ENCODE results near the gene KIAA1328.
A peak's percentile ranks its signal among the peaks of the same experiment; 100 is the strongest.

Gene KIAA1328

GRCh38 chr18:37247497-37248161 is 418.7 kb downstream of the KIAA1328 start:
- Histone ChIP-seq H3K27me3 (ENCODE audit: low read depth) (no peaks in the 10 kb centered on the region; the same call in 1 of the 2 replicates), H3K36me3 (replicated peaks) (no peaks in the 10 kb centered on the region), H3K9me3 (no peaks in the 10 kb centered on the region), H3K4me3 (no peak overlapping the region), H3K4me1 (no peaks in the 10 kb centered on the region)
- in situ Hi-C loops (cut with MboI; ENCODE audit: low sequenced_read_pairs) = no loop called here
- no peak for DNase-seq (ENCODE audit: low spot score in 2 of 2)

GRCh38 chr18:37248281-37248680 is 419.4 kb downstream of the KIAA1328 start:
- H3K9me3 ChIP-seq = no peaks in the 10 kb centered on the region
- in situ Hi-C loops (cut with MboI; ENCODE audit: low sequenced_read_pairs) = no loop called here
- no peaks in the 10 kb centered on the region for H3K36me3 ChIP-seq (replicated peaks)
- DNase-seq (ENCODE audit: low spot score in 2 of 2) = no peak
- no peaks in the 10 kb centered on the region; the same call in 1 of the 2 replicates for H3K27me3 ChIP-seq (ENCODE audit: low read depth)
- no peaks in the 10 kb centered on the region for H3K4me1 ChIP-seq
- H3K4me3 ChIP-seq = no peak overlapping the region

- no peaks in the 10 kb centered on the region for H3K4me1 ChIP-seq
- H3K27me3 ChIP-seq (ENCODE audit: low read depth) = no peaks in the 10 kb centered on the region; the same call in 1 of the 2 replicates
- H3K9me3 ChIP-seq = no peaks in the 10 kb centered on the region
- in situ Hi-C loops (cut with MboI; ENCODE audit: low sequenced_read_pairs) = no loop called here
- H3K36me3 ChIP-seq (replicated peaks) = no peaks in the 10 kb centered on the region
- H3K4me3 ChIP-seq = no peak overlapping the region
- no peak for DNase-seq (ENCODE audit: low spot score in 2 of 2)
Measured at GRCh38 chr18:37249171-37249886, 420.4 kb downstream of the KIAA1328 start.

GRCh38 chr18:37249895-37250618 is 421.1 kb downstream of the KIAA1328 start:
- H3K27me3 ChIP-seq (ENCODE audit: low read depth) = no peaks in the 10 kb centered on the region; the same call in 1 of the 2 replicates
- no peaks in the 10 kb centered on the region for H3K9me3 ChIP-seq
- H3K4me1 ChIP-seq = no peaks in the 10 kb centered on the region
- H3K4me3 ChIP-seq = no peak overlapping the region
- no peak for DNase-seq (ENCODE audit: low spot score in 2 of 2)
- H3K36me3 ChIP-seq (replicated peaks) = no peaks in the 10 kb centered on the region
- in situ Hi-C loops (cut with MboI; ENCODE audit: low sequenced_read_pairs) = no loop called here

GRCh38 chr18:37251679-37252078 is 422.8 kb downstream of the KIAA1328 start:
- H3K4me1 ChIP-seq = no peaks in the 10 kb centered on the region
- no peaks in the 10 kb centered on the region for H3K36me3 ChIP-seq (replicated peaks)
- no peak overlapping the region for H3K4me3 ChIP-seq
- DNase-seq (ENCODE audit: low spot score in 2 of 2) = no peak
- H3K27me3 ChIP-seq (ENCODE audit: low read depth) = no peaks in the 10 kb centered on the region
- in situ Hi-C loops (cut with MboI; ENCODE audit: low sequenced_read_pairs) = no loop called here
- no peaks in the 10 kb centered on the region for H3K9me3 ChIP-seq

GRCh38 chr18:37252342-37252741 is 423.4 kb downstream of the KIAA1328 start:
- H3K9me3 ChIP-seq = no peaks in the 10 kb centered on the region
- no peak for DNase-seq (ENCODE audit: low spot score in 2 of 2)
- no peaks in the 10 kb centered on the region for H3K36me3 ChIP-seq (replicated peaks)
- in situ Hi-C loops (cut with MboI; ENCODE audit: low sequenced_read_pairs) = no loop called here
- no peak overlapping the region for H3K4me3 ChIP-seq
- no peaks in the 10 kb centered on the region for H3K27me3 ChIP-seq (ENCODE audit: low read depth)
- H3K4me1 ChIP-seq = no peaks in the 10 kb centered on the region

GRCh38 chr18:37252854-37253393 is 424.0 kb downstream of the KIAA1328 start:
- Histone ChIP-seq H3K9me3 (no peaks in the 10 kb centered on the region), H3K36me3 (replicated peaks) (no peaks in the 10 kb centered on the region), H3K4me3 (no peak overlapping the region), H3K4me1 (no peaks in the 10 kb centered on the region), H3K27me3 (ENCODE audit: low read depth) (no peaks in the 10 kb centered on the region; the same call in 1 of the 2 replicates)
- in situ Hi-C loops (cut with MboI; ENCODE audit: low sequenced_read_pairs) = no loop called here
- DNase-seq (ENCODE audit: low spot score in 2 of 2) = no peak

GRCh38 chr18:37253394-37254235 is 424.7 kb downstream of the KIAA1328 start:
- no peak overlapping the region for H3K4me3 ChIP-seq

GRCh38 chr18:37254236-37254754 is 425.4 kb downstream of the KIAA1328 start:
- Histone ChIP-seq H3K4me3 (no peak overlapping the region), H3K36me3 (replicated peaks) (no peaks in the 10 kb centered on the region), H3K27me3 (ENCODE audit: low read depth) (no peaks in the 10 kb centered on the region; the same call in 1 of the 2 replicates), H3K9me3 (no peaks in the 10 kb centered on the region), H3K4me1 (no peaks in the 10 kb centered on the region)
- in situ Hi-C loops (cut with MboI; ENCODE audit: low sequenced_read_pairs) = no loop called here
- DNase-seq (ENCODE audit: low spot score in 2 of 2) = no peak

More at GRCh38 chr18:37253394-37254235, 424.7 kb downstream of the KIAA1328 start:
- Histone ChIP-seq H3K9me3 (no peaks in the 10 kb centered on the region), H3K4me1 (no peaks in the 10 kb centered on the region), H3K27me3 (ENCODE audit: low read depth) (no peaks in the 10 kb centered on the region; the same call in 1 of the 2 replicates), H3K36me3 (replicated peaks) (no peaks in the 10 kb centered on the region)
- peak in 1 of 2 experiments; percentile 32 for DNase-seq (ENCODE audit: low spot score in 2 of 2)
- in situ Hi-C loops (cut with MboI; ENCODE audit: low sequenced_read_pairs) = no loop called here

- Histone ChIP-seq H3K36me3 (replicated peaks) (no peaks in the 10 kb centered on the region), H3K27me3 (ENCODE audit: low read depth) (no peaks in the 10 kb centered on the region; the same call in 1 of the 2 replicates), H3K4me1 (no peaks in the 10 kb centered on the region), H3K9me3 (no peaks in the 10 kb centered on the region), H3K4me3 (no peak overlapping the region)
- no peak for DNase-seq (ENCODE audit: low spot score in 2 of 2)
- in situ Hi-C loops (cut with MboI; ENCODE audit: low sequenced_read_pairs) = no loop called here
Measured at GRCh38 chr18:37254973-37255372, 426.0 kb downstream of the KIAA1328 start.

- in situ Hi-C loops (cut with MboI; ENCODE audit: low sequenced_read_pairs) = no loop called here
- no peaks in the 10 kb centered on the region for H3K9me3 ChIP-seq
- no peak for DNase-seq (ENCODE audit: low spot score in 2 of 2)
- H3K4me1 ChIP-seq = no peaks in the 10 kb centered on the region
- no peak overlapping the region for H3K4me3 ChIP-seq
- no peaks in the 10 kb centered on the region; the same call in 1 of the 2 replicates for H3K27me3 ChIP-seq (ENCODE audit: low read depth)
- no peaks in the 10 kb centered on the region for H3K36me3 ChIP-seq (replicated peaks)
Measured at GRCh38 chr18:37258131-37258530, 429.2 kb downstream of the KIAA1328 start.

GRCh38 chr18:37258819-37259218 is 429.9 kb downstream of the KIAA1328 start:
- in situ Hi-C loops (cut with MboI; ENCODE audit: low sequenced_read_pairs) = no loop called here

GRCh38 chr18:37259711-37260110 is 430.8 kb downstream of the KIAA1328 start:
- in situ Hi-C loops (cut with MboI; ENCODE audit: low sequenced_read_pairs) = no loop called here
- no peaks in the 10 kb centered on the region for H3K9me3 ChIP-seq
- H3K36me3 ChIP-seq (replicated peaks) = no peaks in the 10 kb centered on the region
- no peaks in the 10 kb centered on the region; the same call in 1 of the 2 replicates for H3K27me3 ChIP-seq (ENCODE audit: low read depth)
- no peaks in the 10 kb centered on the region for H3K4me1 ChIP-seq
- no peak for DNase-seq (ENCODE audit: low spot score in 2 of 2)
- no peak overlapping the region for H3K4me3 ChIP-seq

More at GRCh38 chr18:37258819-37259218, 429.9 kb downstream of the KIAA1328 start:
- H3K4me1 ChIP-seq = no peaks in the 10 kb centered on the region
- no peak for DNase-seq (ENCODE audit: low spot score in 2 of 2)
- no peak overlapping the region for H3K4me3 ChIP-seq
- no peaks in the 10 kb centered on the region; the same call in 1 of the 2 replicates for H3K27me3 ChIP-seq (ENCODE audit: low read depth)
- no peaks in the 10 kb centered on the region for H3K36me3 ChIP-seq (replicated peaks)
- H3K9me3 ChIP-seq = no peaks in the 10 kb centered on the region

Measured in HAP-1 (cell line).